Mesothelial cell of epicardium (in vitro differentiated cells): ENCODE data around the gene RNF19B. TPM values are rescaled to one million over a fixed set of nuclear protein-coding genes. Genes with fewer than 3 reads are reported as not detected.

Source experiments
- DNase-seq, 2 experiments: peaks; one replicate each; pipeline ENCODE4 v3.0.0; 2021; ENCODE audit warnings: low spot score in 2 of 2; ENCODE audit not compliant: unreplicated experiment in 2 of 2
- H3K27ac Mint-ChIP-seq: 2 replicates; pipeline ENCODE4 v1.8.0; 2021; ENCODE audit warnings: mixed read lengths
- H3K27me3 Mint-ChIP-seq: 2 replicates; pipeline ENCODE4 v1.8.0; 2021; ENCODE audit warnings: low read depth, mixed read lengths
- H3K36me3 Mint-ChIP-seq: 2 replicates; pipeline ENCODE4 v1.8.0; 2021; ENCODE audit warnings: mixed read lengths
- H3K4me1 Mint-ChIP-seq: 2 replicates; pipeline ENCODE4 v1.8.0; 2021; ENCODE audit warnings: mixed read lengths
- H3K4me3 Mint-ChIP-seq: 2 replicates; pipeline ENCODE4 v1.8.0; 2021; ENCODE audit warnings: mild to moderate bottlenecking, moderate library complexity, mixed read lengths
- H3K9me3 Mint-ChIP-seq: 2 replicates; pipeline ENCODE4 v1.8.0; 2021; ENCODE audit warnings: mixed read lengths
- CTCF ChIP-seq: fragments of 200-600 bp; sonication (generic); IDR thresholded peaks from one replicate; pipeline ENCODE4 v1.5.0; 2021; ENCODE audit warnings: antibody characterized with exemption; ENCODE audit not compliant: unreplicated experiment
- total RNA-seq: library from RNA; stranded (reverse); gene quantifications from 3 replicates; pipeline ENCODE4 v1.2.1, GENCODE V29; 2021

RNF19B gene
- 14.3 to 15.5 TPM (median 14.6 TPM) in 3 replicates for total RNA-seq

GRCh38 chr1:32964461-32965250 lies at the start of gene RNF19B:
TSS of gene RNF19B (minus strand) at chr1:32964809. CDS start at chr1:32964685, 124 bp downstream.
- H3K4me1 Mint-ChIP-seq = peaks cover 32% of the 10 kb centered on the region
- peak; percentile 89 to 93 for DNase-seq
- TF ChIP-seq CTCF = peak; percentile 32
- peak within 1 kb of the TSS; percentile 78 for H3K4me3 Mint-ChIP-seq
- no peaks in the 10 kb centered on the region for H3K36me3 Mint-ChIP-seq
- no peaks in the 10 kb centered on the region for H3K9me3 Mint-ChIP-seq
- peaks cover 3% of the 10 kb centered on the region for H3K27me3 Mint-ChIP-seq
- H3K27ac Mint-ChIP-seq = peak within 1 kb of the TSS; percentile 98

- no peak for TF ChIP-seq CTCF
- H3K9me3 Mint-ChIP-seq = no peaks in the 10 kb centered on the region
- H3K4me3 Mint-ChIP-seq = no peak overlapping the region
- DNase-seq = no peak
- H3K27me3 Mint-ChIP-seq = no peaks in the 10 kb centered on the region
- no peaks in the 10 kb centered on the region for H3K4me1 Mint-ChIP-seq
- no peak overlapping the region for H3K27ac Mint-ChIP-seq
- peaks cover 45% of the 10 kb centered on the region for H3K36me3 Mint-ChIP-seq
Observed at GRCh38 chr1:33013791-33014190, 49.2 kb upstream of the RNF19B start.

GRCh38 chr1:33012165-33012564 lies 47.6 kb upstream of the RNF19B start:
- Mint-ChIP-seq H3K9me3 (no peaks in the 10 kb centered on the region), H3K4me1 (peaks cover 3% of the 10 kb centered on the region), H3K27me3 (no peaks in the 10 kb centered on the region), H3K27ac (no peak overlapping the region), H3K36me3 (peaks cover 46% of the 10 kb centered on the region), H3K4me3 (no peak overlapping the region)
- no peak for TF ChIP-seq CTCF
- no peak for DNase-seq

- DNase-seq = no peak
- Mint-ChIP-seq H3K27ac (no peak overlapping the region), H3K27me3 (no peaks in the 10 kb centered on the region), H3K4me1 (peaks cover 10% of the 10 kb centered on the region), H3K9me3 (no peaks in the 10 kb centered on the region), H3K4me3 (no peak overlapping the region), H3K36me3 (peaks cover 44% of the 10 kb centered on the region)
- no peak for TF ChIP-seq CTCF
Observed at GRCh38 chr1:33010932-33011731, 46.5 kb upstream of the RNF19B start.

GRCh38 chr1:33009561-33009960 lies 45.0 kb upstream of the RNF19B start:
- no peaks in the 10 kb centered on the region for H3K27me3 Mint-ChIP-seq
- no peak overlapping the region for H3K27ac Mint-ChIP-seq
- peaks cover 44% of the 10 kb centered on the region for H3K36me3 Mint-ChIP-seq
- H3K9me3 Mint-ChIP-seq = no peaks in the 10 kb centered on the region
- H3K4me1 Mint-ChIP-seq = peaks cover 23% of the 10 kb centered on the region
- TF ChIP-seq CTCF = no peak
- no peak overlapping the region for H3K4me3 Mint-ChIP-seq
- DNase-seq = no peak
